Breast epithelium (tissue), 3 donors: ENCODE data around the gene ZNF564.

Experiments used
- POLR2A ChIP-seq: fragments of 450-650 bp; IDR thresholded peaks from one replicate; pipeline ENCODE4 v1.6.1; 2016; ENCODE audit warnings: antibody characterized with exemption, mild to moderate bottlenecking, moderate library complexity
- POLR2AphosphoS5 ChIP-seq, 3 donors: sonication (generic); formaldehyde crosslinking; IDR thresholded peaks; one replicate each; pipeline ENCODE4 v1.6.1; 2017; ENCODE audit warnings: antibody characterized with exemption in 3 of 3
- TF ChIP-seq, protein P1 (sequence below), 3 donors: fragments of 450-650 bp; IDR thresholded peaks; one replicate each; pipeline ENCODE4 v1.5.1; 2016 to 2017; ENCODE audit warnings: antibody characterized with exemption in 3 of 3, mild to moderate bottlenecking in 3 of 3, moderate library complexity in 3 of 3

DNA sequence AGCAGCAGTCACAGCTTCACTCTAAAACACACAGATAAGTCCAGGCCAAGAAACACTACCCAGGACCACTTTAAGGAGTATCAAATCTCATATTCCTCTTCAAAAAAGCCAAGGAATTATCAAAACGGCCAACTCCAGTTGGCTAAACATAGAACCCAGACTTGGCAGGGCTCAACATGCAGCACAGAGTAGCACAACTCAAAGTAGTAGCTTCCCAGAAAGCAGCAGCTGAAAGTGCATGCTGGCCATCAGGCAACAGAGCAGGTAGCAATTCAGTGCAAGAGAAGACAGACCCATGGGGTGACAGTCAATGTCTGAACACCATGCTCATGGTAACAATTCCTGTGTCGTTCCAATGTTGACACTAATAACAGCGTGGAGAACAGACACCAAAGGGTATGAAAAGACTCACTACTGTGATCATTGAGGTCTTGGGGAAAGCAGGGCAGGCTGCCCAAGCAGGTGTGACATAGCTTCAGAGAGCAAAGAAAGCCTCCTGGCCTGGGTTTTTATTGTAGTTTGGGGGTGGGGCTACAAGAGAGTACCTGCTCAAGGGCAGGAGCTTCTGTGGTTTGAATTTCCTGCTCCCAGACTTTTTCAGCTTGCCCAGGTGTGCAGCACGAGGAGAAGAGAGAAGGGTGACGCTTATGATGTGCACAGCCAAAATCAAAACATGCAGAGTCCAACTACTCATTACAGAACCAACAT, 72.9 kb downstream of the ZNF564 start:
- TF ChIP-seq, protein P1, sequence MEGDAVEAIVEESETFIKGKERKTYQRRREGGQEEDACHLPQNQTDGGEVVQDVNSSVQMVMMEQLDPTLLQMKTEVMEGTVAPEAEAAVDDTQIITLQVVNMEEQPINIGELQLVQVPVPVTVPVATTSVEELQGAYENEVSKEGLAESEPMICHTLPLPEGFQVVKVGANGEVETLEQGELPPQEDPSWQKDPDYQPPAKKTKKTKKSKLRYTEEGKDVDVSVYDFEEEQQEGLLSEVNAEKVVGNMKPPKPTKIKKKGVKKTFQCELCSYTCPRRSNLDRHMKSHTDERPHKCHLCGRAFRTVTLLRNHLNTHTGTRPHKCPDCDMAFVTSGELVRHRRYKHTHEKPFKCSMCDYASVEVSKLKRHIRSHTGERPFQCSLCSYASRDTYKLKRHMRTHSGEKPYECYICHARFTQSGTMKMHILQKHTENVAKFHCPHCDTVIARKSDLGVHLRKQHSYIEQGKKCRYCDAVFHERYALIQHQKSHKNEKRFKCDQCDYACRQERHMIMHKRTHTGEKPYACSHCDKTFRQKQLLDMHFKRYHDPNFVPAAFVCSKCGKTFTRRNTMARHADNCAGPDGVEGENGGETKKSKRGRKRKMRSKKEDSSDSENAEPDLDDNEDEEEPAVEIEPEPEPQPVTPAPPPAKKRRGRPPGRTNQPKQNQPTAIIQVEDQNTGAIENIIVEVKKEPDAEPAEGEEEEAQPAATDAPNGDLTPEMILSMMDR (IDR thresholded peaks at IDR 0.05), result no peak
- TF ChIP-seq POLR2A, result no peak
- TF ChIP-seq POLR2AphosphoS5 (IDR thresholded peaks at IDR 0.05), result no peak
